Body of pancreas (tissue), 4 donors: Measurements from ENCODE around the gene TNRC18. TPM values are rescaled to one million over a fixed set of nuclear protein-coding genes. Genes with fewer than 3 reads are reported as not detected.

Experiments
- ATAC-seq: fragments of 150-250 bp; one replicate; pipeline ENCODE4 v1.9.1; 2016
- DNase-seq, 4 donors: peaks; one replicate each; pipeline ENCODE4 v3.0.0-alpha.2; 2019
- H3K27ac ChIP-seq, 4 donors: fragments of 200-600 bp; sonication (generic); 1 replicate in 3 of 4; 2 replicates in 1 of 4; pipeline versions ENCODE4 v1.5.1 to v1.6.1; 2016 to 2019; ENCODE audit warnings: mild to moderate bottlenecking in 1 of 4, mixed read lengths in 1 of 4, moderate library complexity in 1 of 4
- H3K27me3 ChIP-seq, 2 donors: fragments of 200-600 bp; sonication (generic); one replicate each; pipeline ENCODE4 v1.6.0; 2016; ENCODE audit warnings: mild to moderate bottlenecking in 1 of 2
- H3K36me3 ChIP-seq, 2 donors: fragments of 200-600 bp; sonication (generic); replicated peaks in 1 of 2; 2 replicates each; pipeline ENCODE4 v1.5.1; 2016; ENCODE audit warnings: low read depth in 2 of 2; ENCODE audit not compliant: insufficient read depth in 1 of 2
- H3K4me1 ChIP-seq: fragments of 200-600 bp; sonication (generic); one replicate; pipeline ENCODE4 v1.6.0; 2016
- H3K4me3 ChIP-seq, 2 donors: fragments of 200-600 bp; sonication (generic); 1 replicate in 1 of 2; 2 replicates in 1 of 2; pipeline ENCODE4 v1.5.1; 2016 to 2019
- H3K9me3 ChIP-seq, 3 donors: fragments of 200-600 bp; sonication (generic); 1 replicate in 2 of 3; 2 replicates in 1 of 3; pipeline ENCODE4 v1.5.1; 2016
- POLR2A ChIP-seq, 3 donors: fragments of 450-650 bp; IDR thresholded peaks; one replicate each; pipeline ENCODE4 v1.6.1; 2016; ENCODE audit warnings: antibody characterized with exemption in 3 of 3, mild to moderate bottlenecking in 2 of 3
- WGBS, 2 donors: methylation state at CpG; one replicate each; pipeline ENCODE4 v1.1.5; 2017; 5-methylcytosine and 5-hydroxymethylcytosine counted together
- intact Hi-C: fragments of 100-400 bp; cut with DNase I; formaldehyde crosslinking; loops from one replicate; pipeline ENCODE4 v1.15.1; 2023
- total RNA-seq, 2 donors: library from RNA; depleted of rRNA; stranded (reverse); fragments of >200 nt; gene quantifications; one replicate each; pipeline ENCODE4 v1.1.0, GENCODE V29; 2016
- TF ChIP-seq, protein P1 (sequence below), 7 experiments: fragments of 450-650 bp in 4 of 7; fragments of 200-600 bp in 3 of 7; sonication (generic) in 3 of 7; IDR thresholded peaks; one replicate each; pipeline ENCODE4 v1.5.1; 2016 to 2019; ENCODE audit warnings: antibody characterized with exemption in 7 of 7

TNRC18 gene
- total RNA-seq, 2 donors from 2014 or later = 87.9 to 201 TPM

DNA sequence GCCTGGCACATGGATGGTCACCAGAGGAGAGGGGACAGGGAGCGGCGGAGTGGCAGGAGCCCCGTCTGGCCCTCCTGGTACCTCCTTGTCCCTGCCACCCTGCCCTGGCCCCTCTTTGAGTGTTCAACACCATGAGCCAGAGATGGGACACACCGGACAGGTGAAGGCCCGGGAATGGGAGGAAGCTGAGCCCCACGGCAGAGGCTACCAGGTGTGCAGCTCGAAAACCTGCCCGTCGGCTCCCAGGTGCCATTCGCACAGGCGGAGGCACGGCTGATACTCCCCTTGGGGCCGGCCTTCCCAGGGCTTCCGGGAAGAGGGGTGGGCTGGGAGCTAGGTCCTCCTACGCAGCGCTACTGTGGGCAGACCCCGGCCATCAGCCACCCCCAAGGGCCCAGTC is 44.1 kb downstream of the TNRC18 start:
- TF ChIP-seq, protein P1, sequence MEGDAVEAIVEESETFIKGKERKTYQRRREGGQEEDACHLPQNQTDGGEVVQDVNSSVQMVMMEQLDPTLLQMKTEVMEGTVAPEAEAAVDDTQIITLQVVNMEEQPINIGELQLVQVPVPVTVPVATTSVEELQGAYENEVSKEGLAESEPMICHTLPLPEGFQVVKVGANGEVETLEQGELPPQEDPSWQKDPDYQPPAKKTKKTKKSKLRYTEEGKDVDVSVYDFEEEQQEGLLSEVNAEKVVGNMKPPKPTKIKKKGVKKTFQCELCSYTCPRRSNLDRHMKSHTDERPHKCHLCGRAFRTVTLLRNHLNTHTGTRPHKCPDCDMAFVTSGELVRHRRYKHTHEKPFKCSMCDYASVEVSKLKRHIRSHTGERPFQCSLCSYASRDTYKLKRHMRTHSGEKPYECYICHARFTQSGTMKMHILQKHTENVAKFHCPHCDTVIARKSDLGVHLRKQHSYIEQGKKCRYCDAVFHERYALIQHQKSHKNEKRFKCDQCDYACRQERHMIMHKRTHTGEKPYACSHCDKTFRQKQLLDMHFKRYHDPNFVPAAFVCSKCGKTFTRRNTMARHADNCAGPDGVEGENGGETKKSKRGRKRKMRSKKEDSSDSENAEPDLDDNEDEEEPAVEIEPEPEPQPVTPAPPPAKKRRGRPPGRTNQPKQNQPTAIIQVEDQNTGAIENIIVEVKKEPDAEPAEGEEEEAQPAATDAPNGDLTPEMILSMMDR (IDR thresholded peaks at IDR 0.05) = no peak
- TF ChIP-seq POLR2A (IDR thresholded peaks at IDR 0.05) = no peak
- ATAC-seq (no peak), DNase-seq (no peak)
- no peaks in the 10 kb centered on the region for H3K9me3 ChIP-seq
- 81 to 90% methylated on average over 2 to 14 of the region's 17 CpGs for WGBS, 2 donors
- no peaks in the 10 kb centered on the region for H3K27me3 ChIP-seq
- no peak overlapping the region for H3K4me3 ChIP-seq
- H3K27ac ChIP-seq = no peak overlapping the region
- H3K36me3 ChIP-seq = peaks cover 9 to 10% of the 10 kb centered on the region in 2 donors
- intact Hi-C loops = no loop called here
- peaks cover 43% of the 10 kb centered on the region for H3K4me1 ChIP-seq

DNA sequence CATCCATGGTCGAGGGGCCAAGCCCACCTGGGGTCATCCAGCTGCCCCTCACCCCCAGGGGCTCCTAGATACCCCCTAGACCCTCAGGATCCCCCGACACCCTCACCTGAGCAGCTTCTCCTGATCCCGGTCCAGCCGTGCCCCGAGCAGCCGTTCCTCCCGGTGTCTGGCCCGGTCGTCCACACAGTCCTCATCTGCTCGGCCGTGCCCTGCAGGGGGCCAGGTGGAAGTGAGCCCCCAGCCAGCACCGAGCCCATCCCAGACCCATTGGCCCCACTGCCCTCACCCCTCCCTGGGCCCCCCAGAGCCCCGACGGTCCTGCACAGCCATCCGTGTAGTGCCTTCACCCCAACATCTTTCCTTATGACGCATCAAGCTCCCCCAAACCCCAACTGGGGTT is 45.8 kb downstream of the TNRC18 start:
- Histone ChIP-seq H3K4me1 (peaks cover 27% of the 10 kb centered on the region), H3K4me3 (no peak overlapping the region), H3K36me3 (peaks cover 10 to 17% of the 10 kb centered on the region in 2 donors), H3K27ac (no peak overlapping the region), H3K27me3 (no peaks in the 10 kb centered on the region), H3K9me3 (no peaks in the 10 kb centered on the region)
- intact Hi-C loops = no loop called here
- no peak for ATAC-seq
- 91 to 100% methylated on average over 8 to 16 of the region's 16 CpGs for WGBS, 2 donors
- TF ChIP-seq POLR2A (IDR thresholded peaks at IDR 0.05) = no peak
- TF ChIP-seq, protein P1 (IDR thresholded peaks at IDR 0.05) = no peak
- no peak for DNase-seq

DNA sequence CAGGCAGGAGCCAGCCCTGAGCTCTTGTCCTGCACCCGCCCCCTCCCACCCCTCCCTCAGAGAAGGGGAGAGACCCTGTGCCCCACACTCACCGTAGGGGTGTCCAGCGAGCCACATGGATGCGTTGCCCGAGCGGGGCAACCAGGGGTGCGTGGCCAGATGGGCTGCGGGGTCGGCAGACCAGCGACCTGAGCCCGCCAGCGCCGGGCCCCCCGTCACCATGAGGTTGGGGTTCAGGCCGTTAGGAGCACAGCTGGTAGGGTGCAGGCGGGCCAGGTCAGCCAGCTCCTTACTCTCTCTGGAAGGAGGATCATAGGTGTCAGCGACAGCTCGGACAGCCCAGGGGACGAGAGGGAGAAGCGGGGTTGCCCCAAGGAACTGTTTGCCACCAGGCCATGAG is 46.4 kb downstream of the TNRC18 start:
- ATAC-seq = no peak
- intact Hi-C loops = no loop called here
- H3K4me3 ChIP-seq = no peak overlapping the region
- WGBS, 2 donors = 92 to 94% methylated on average over 2 to 20 of the region's 20 CpGs
- H3K27me3 ChIP-seq = no peaks in the 10 kb centered on the region
- H3K9me3 ChIP-seq = no peaks in the 10 kb centered on the region
- DNase-seq = no peak
- no peak for TF ChIP-seq POLR2A (IDR thresholded peaks at IDR 0.05)
- TF ChIP-seq, protein P1 (IDR thresholded peaks at IDR 0.05) = no peak
- no peak overlapping the region for H3K27ac ChIP-seq
- H3K36me3 ChIP-seq = peaks cover 10 to 20% of the 10 kb centered on the region in 2 donors
- H3K4me1 ChIP-seq = peaks cover 22% of the 10 kb centered on the region

GRCh38 chr7:5375925-5376324 is 47.7 kb downstream of the TNRC18 start:
- Histone ChIP-seq H3K4me3 (no peak overlapping the region), H3K36me3 (peaks cover 10 to 25% of the 10 kb centered on the region in 2 donors), H3K4me1 (peaks cover 13% of the 10 kb centered on the region), H3K27ac (no peak overlapping the region), H3K27me3 (no peaks in the 10 kb centered on the region), H3K9me3 (no peaks in the 10 kb centered on the region)
- DNase-seq (no peak), ATAC-seq (no peak)
- WGBS, 2 donors = 81% methylated on average over 18 of the region's 20 CpGs; no CpG with 5 or more reads in 1 of the 2 donors
- intact Hi-C loops = no loop called here
- TF ChIP-seq, protein P1 (IDR thresholded peaks at IDR 0.05) = no peak
- no peak for TF ChIP-seq POLR2A (IDR thresholded peaks at IDR 0.05)

DNA sequence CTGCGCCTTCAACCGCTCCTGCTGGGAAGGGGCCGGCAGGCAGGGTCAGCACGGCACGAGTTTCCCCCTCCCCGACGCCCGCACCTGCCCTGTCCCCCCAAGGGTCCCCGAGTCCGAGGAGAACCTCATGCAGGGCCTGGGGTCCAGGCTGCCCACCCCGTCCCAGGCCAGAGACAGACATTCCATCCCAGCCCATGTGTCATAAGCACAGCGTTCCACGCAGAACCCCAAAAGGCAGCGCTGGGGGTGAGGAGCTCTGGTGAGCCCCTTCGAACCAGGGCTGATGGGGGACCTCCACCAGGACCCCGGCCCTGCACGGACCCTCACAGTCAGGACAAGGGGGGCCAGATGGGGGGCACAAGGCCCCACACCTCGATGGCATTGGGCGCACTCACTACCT is 49.2 kb downstream of the TNRC18 start:
- no peak overlapping the region for H3K4me3 ChIP-seq
- no peak for ATAC-seq
- no peaks in the 10 kb centered on the region for H3K27me3 ChIP-seq
- no peaks in the 10 kb centered on the region for H3K4me1 ChIP-seq
- H3K36me3 ChIP-seq = peaks cover 10 to 32% of the 10 kb centered on the region in 2 donors
- DNase-seq = no peak
- no peaks in the 10 kb centered on the region for H3K9me3 ChIP-seq
- no peak overlapping the region for H3K27ac ChIP-seq
- no peak for TF ChIP-seq POLR2A (IDR thresholded peaks at IDR 0.05)
- TF ChIP-seq, protein P1 (IDR thresholded peaks at IDR 0.05) = no peak
- intact Hi-C loops = no loop called here
- 92 to 98% methylated on average over 8 to 19 of the region's 19 CpGs for WGBS, 2 donors
